Measurements from ENCODE around the gene CEP63.

CEP63 gene

DNA sequence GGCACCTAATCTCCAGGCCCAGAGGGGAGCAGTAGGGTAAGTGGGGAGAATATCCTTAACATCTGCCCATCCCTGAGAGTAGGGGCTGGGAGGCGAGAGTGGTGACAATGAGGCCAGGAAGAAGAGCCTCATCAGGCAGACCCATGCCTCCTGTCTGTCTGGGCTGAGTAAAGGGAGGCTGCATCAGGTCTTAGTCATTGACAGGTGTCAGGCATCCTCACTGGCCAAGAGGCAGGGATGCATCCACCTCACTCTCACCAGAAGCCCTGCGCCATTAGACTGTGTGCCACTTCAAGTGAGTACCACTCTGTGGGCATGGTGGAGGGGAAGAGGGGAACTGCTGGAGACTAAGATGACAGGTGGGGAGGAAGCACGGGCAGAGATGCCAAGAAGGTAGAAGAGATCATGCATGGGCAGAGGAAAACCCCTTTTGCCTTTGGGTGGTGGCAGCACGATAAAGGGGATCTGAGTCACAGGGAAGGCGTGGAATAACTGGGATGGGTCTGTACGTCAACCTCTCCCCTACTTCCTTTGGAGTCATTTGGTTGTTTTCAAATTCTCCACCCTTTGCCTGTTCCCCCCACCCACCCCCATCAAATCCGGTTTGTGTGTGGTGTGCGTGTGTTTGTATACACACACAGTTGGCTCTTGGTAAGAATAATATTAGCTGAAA, 14.2 kb upstream of the CEP63 start:
- DNase-seq: no peak

DNA sequence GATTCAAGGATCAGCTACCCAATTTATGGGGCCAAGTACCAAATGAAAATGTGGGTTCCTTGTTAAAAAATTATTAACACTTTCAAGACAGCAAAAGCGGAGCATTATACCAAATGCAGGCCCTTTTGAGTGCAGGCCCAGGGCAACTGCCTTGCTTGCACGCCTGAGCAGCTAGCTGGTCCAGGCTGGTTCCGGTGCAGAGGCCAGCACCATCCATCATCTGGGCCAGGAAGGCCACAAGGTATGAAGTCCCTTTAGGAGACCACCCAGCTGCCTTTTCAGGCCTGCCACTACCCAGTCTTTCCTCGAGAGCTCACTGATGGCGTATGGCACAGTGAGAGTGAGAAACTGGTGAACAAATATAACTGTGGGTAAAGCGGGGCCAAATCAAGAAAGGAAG, 13.0 kb upstream of the CEP63 start:
- no peak for DNase-seq

DNA sequence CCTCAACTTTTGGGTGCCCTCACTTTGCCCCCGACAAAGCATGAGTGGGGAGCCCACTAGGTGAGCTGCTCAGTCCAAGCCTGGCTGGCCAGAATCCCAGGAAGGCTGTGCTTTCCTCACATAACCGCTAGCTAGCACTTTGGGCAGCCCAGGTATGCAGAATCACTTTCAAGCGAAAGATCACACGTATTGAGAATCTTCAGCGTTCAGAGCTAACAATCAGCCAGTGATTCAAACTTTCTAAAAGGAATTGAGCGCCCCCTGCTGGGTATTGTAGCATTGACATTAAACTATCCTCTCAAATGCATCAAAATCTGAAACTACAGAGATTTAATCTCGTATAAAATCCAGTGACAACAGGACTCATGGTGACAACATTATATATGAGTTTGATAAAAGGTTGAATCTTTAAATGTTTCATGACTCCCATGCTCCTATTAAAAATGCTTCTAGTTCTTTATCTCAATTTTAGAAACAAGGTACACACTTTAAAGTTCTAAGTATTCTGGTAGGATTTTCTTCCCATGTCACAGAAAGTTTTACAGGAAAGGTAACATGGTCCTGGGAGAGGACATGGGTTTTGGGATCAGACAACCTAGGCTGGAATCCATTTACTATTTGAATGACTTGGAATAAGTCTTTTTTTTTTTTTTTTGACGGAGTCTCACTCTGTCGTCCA, 11.8 kb upstream of the CEP63 start:
- DNase-seq: peak; percentile 91

DNA sequence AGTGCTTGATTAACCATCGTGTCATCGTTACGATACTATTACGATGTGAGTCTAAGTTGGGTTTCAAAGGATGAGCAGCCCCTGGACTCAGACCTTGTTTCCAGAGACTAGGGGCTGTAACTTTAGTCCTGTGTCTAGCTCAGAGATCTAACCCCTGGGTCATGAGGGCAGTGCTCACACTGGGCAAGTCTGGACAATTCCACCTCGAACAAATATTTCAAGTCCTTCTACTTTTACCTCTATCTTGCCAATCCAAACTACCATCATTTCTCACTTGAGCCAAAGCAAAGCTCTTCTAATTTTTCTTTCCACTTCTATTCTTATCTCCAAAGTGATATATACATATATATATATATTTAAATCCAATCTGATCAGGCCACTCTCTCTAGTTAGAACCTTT, 10.9 kb upstream of the CEP63 start:
- no peak for DNase-seq

DNA sequence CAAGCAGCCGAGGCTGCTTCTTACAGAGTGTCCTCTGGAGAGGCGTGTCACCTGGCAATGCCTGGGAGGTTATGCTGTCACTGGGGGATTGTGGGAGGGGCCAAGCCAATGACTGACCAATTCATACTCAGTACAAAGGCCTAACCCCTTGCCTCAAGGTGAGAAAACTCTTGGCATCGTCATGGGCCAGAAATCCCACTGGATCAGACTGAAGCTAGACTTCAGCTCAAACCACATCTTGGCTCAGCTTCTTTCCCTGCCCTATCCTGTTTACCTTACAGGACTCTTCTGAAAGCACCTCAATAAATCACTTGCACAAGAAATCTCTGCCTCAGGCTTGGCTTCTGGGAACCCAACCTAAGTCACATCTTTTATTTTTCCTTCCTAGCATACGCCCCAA, 9.6 kb upstream of the CEP63 start:
- no peak for DNase-seq

DNA sequence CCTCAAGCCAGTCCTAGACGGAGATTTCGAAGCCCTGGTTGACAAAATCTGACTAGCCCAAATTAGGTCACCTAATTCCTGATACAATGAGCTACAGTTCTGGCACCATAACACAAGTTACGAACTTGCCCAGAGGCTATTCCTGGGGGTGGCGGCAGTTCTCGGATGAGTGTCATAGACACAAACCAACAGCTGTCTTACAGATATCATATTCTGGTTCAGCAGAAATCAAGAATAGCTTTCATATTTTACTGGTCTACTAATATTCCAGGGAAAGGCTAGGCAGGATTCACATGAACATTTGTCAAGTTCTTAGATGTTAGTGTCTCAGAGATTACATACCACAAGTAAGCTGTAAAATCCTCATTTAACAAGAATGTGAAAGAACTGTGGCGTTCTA, 8.9 kb upstream of the CEP63 start:
- no peak for DNase-seq

DNA sequence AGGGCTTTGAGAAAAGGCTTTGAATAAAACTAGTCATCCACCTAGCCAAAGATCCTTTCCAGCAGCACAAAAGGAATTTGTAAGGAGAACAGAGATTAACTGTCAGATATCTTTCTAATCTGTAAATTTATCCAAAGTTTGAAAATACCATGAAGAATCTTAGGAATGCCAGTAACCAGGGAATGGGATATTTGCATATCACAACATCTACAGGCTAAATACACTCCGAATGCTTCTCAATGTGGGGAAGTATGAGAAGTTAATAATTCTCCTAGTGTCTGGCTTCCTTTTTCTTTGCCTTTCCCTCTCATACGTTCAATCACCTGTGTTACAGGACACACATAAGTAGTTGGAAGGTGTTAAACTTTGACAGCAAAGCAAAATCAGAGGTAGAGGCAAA, 7.9 kb upstream of the CEP63 start:
- no peak for DNase-seq

DNA sequence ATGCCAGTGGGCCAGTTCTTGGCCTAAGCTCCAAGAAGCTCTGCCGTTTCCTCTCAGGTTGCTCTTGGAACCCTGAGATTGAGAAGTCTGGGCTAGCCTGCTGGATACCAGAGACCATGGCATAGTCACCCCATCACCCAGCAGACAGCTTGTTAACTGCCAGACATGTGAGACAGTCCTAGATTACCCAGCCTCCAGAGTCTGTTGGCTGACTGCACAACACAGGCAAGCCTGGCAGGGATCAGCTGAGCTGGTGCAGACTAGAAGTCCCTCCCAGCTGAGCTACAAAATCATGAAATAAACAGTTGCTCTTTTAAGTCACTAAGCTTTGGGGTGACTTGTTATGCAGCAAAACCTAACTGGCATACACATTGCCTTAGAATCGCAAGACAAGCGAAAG, 5.3 kb upstream of the CEP63 start:
- no peak for DNase-seq

DNA sequence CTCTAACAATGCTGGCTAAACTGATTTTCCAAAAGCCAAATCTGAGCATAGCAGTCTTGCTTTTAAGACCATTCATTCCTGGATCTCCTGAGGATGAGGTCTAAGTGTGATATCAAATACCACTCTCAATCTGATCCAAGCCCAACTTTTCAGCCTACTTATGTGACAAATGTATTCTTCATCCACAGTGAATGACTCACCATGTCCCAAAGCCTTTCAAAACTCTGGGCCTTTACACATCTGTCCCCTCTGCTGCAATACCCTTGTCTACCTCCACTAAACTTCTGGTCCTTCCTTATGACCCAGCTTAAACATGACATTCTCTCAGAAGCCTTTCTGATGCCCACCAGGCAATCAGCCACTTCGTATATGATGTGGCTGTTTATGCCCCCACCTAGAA, 4.7 kb upstream of the CEP63 start:
- no peak for DNase-seq

DNA sequence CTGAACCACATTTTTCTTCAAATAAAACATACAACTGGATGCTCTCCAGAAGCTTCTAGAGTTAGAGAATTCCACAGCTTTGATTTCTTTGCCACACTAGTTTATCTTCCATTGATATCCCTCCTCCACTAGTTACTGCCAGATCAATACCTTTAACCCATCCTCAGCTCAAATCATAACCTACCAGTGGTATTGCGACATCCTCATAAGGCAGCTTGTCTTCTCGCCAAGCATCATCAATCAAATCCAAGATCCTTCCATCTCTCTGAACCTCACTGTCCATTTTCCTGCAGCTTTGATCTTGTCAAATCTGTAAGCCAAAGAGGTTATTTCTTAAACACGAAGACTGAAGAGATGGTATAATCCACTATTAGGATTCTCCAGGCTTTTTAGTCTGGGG, 3.2 kb upstream of the CEP63 start:
- DNase-seq: no peak

DNA sequence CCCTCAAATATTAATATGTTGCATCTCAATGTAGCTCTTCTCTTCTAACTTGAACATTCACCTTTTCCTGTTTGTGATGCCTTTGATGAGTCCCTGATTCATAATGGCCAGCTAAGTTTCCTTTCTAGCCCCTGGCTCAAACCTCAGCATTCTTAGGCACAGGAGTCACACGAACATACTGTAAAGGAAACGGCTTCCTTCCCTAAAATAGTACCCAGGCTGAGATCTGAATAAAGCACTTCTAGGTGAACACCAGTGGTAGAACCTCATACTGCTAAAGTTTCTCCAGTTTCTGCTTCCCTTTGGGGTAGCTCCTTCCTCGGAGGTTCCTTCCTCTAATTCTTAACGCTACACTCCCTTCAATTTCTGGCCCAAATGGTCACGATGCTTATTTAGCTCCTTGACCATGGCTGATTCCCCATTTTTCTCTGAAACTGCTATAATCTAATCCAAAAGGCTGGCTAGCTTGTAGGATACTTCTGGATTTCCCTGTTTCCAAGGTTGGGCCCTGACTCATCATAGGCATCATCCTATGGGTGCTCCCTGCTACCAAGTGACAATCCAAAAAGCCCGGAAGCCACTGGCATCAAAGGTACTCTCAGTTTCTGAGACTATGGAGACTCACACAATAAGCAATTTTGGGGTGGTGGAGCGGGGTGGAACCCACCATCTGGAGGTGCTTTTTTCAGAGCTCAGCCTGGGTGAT, 2.5 kb upstream of the CEP63 start:
- DNase-seq: peak; percentile 20

DNA sequence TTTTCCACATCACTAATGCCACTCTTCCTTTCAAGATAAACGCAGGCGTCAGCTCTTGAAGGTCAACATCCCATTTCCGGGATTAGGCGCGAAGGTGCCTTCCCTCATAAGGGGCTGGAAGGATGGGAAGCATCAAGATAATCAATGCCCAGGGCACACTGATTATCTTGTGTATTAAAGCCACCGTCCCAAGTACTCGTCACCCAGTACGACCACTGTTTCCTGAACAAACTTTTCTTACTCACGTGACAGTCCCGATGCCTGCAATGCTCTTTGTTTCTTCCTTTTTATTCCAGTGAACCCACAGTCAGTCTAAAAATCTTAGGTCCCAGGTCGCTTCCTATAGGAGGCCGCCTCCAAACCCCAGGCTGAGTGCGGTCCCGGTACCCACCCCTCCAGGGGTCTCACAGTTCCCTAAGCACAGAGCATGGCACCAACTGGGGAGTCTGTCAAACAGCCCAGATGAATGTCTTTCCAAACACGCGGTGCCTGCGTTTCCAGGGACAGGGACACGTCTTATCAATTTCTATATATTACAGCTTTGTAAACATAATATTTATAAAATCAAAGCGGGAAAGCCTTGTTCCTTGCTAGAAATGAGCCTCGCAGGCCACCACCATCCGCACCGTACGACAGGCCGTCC, 661 bp upstream of the CEP63 start:
- DNase-seq: peak; percentile 65

DNA sequence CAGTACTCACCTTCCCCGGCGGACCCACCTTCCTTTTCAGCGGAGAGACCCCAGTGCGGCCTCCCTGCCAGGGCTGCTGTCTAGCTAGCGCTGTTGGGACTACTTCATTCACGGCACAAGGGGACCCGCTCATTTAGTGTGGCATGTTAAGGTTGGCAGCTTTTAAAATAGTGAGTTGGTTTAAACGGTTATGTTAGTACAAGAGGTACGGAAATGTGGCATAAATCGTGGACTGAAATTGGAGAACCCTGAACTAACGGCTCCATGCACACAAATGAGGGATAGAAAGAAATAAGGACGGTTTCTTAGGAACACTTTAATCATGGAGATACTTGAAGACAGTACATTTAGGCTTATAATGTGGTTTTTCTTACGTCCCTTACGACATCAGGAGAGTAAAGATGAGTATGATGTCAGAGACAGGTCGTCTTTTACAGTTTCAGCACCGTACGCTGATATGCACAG, 752 bp downstream of the CEP63 start:
- peak; percentile 54 for DNase-seq

DNA sequence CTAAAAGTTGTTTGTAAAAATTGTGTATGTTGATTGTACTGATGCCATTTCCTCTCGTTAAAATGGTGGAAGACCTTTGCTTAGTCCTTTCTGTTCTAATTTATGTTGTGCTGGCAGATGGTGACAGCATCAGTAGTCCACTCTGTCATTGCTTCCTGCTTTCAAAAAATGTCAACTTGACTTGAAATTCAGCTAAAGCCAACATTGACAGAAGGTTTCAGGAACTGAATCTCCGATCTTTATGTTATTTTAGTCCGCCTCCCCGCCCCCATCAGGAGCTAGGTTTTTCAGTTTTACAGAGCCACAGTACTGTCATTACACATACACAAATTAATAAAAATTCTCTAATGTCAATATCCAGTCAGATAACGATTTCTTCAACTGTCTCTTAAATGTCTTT, 1.5 kb downstream of the CEP63 start:
- DNase-seq: peak; percentile 63

DNA sequence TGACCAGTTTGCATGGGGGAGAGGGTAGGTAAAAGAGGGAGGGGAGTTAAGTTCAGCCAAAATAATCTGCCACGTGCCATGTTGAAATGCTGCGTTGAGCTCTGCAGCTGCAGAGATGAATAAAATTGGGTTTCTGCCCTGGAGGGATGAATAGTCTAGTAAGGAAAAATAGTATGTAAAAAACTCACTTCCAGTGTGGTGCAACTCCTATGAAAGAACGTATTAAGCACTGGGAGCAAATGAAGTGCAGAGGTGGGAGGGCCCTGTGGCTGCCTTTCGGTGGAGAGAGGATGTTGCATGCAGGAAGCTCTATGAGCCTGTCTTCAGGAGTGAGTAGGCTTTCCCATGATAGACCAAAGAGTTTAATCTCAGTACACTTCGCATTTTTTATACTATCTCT, 8.6 kb downstream of the CEP63 start:
- no peak for DNase-seq

DNA sequence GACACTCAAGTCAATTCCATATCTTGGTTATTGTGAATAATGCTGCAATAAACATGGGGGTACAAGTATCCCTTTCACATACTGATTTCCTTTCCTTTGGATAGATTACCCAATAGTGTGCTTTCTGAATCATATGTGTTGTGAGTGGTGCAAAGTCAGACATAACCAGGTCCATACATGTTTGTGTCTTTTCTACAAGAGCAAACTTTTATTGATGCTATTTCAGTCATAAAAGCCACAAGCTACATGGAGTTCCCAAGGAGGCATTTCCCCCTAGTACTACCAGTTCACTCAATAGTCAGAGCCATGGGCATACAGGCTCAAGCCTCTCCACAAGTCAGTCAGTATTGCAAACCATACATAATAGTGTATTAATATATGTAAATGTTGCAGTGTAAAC, 10.1 kb downstream of the CEP63 start:
- peak; percentile 25 for DNase-seq

DNA sequence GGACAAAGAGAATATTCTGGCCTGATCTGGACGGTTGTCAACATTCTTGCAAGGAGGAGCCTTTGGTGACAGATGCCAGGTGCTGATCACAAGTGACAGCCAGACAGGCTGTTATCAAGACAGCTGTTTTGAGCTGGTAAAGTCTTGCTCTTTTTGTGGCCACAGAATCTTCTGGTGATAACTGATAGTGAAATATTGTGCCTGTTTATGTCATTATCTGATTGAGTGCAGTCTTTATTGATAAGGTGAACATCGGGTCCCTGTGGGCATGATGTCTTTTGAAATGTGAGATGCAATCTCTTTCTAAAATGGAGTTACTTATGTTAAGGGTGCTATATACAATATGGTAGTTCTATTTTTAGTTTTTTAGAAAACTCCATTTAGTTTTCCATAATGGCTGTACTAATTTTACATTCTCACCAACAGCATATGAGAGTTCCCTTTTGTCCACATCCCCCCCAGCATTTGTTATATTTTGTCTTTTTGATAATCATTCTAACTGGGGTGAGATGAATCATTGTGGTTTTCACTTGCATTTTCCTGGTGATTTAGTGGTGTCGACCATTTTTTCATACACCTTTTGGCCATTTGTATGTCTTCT, 10.7 kb downstream of the CEP63 start:
- peak; percentile 92 for DNase-seq

DNA sequence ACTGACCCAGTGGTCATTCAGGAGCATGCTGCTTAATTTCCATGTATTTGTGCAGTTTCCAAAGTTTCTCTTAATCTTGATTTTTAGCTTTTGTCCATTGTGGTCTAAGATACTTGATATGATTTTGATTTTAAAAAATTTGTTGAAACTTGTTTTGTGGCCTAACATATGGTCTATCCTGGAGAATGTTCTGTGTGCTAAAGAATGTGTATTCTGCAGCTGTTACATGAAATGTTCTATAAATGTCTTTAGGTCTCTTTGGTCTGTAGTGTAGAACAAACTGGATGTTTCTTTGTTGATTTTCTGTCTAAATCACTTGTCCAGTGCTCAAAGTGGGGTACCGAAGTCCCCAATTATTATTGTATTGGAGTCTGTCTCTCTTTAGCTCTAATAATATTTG, 17.4 kb downstream of the CEP63 start:
- no peak for DNase-seq

DNA sequence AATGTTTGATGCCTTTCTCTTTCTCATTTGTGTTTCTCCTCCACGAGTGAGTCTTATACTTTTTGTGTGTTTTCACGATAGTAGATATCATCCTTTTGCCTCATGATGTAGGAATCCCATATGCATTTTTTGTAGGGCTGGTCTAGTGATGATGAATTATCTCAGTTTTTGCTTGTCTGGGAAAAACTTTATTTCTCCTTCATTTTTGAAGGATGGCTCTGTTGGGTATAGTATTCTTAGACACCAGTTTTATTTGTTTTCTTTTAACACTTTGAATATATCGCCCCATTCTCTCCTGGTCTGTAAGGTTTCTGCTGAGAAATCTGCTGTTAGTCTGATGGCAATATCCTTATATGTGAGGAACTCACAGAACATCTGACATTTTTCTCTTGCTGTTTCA, 18.3 kb downstream of the CEP63 start:
- DNase-seq: no peak

DNA sequence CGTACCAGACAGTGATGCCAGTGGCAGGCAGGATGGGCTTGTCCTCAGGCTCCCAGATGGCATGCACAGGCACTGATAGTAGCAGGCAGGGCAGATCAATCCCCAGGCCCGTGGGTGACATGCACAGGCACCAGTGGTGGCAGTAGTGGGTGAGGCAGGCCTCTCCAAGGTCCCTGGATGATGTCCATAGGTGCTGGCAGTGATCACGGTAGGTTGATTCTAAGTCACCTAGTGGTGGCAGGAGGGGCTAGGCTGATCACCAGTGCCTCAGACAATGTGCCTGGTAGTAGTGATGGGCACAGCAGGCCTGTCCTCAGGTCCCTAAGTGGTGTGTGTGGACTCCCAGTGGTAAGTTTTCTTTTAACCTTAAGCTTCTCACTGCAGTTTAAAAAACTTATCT, 19.6 kb downstream of the CEP63 start:
- peak; percentile 13 for DNase-seq

DNA sequence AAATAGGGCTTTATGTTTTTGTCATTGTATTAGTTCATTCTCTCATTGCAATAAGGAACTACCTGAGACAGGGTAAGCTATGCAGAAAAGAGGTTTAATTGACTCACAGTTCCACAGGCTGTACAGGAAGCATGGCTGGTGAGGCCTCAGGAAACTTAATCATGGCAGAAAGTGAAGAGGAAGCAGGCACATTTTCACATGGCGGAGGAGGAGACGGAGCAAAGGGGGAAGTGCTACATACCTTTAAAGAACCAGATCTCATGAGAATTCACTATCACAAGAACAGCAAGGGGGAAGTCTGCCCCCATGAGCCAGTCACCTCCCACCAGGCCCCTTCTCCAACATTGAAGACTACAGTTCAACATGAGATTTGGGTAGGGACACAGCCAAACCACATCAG, 25.6 kb downstream of the CEP63 start:
- no peak for DNase-seq

DNA sequence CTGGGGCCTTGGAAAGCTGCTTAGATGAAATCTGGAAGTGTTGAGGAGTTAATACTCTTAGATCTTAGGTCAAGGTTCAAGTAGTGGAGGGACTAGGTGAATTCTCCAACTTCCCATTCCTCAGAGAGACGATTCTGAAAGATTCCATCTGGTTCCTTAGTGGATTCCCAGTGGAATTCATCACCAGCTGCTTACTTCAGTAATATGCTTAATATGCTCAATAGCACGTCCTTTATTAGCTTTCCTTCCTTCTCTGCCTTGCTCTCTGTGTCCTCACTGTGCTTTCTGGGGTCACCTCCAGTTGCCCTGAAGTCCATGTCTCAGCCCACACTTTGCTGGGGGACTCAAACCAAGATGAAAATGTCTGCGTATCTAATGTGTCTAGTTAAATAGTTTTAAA, 31.0 kb downstream of the CEP63 start:
- no peak for DNase-seq

DNA sequence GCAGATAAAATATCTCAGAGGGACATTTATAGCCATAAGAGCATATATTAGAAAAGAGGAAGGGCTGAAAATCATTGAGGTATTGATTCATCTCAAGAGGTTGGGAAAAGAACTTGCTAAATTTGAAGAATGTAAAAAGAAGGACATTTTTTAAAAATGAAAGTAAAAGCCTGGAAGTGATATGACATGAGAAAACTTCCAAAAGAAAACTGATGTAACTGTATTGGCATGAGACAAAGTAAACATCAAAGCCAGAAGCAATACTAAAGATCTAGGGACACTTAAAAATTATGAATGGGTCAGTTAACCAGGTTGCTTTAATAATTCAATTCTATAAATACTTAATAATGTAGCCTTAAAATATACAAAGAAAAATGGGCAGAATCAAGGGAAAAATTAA, 31.9 kb downstream of the CEP63 start:
- no peak for DNase-seq

All from hematopoietic multipotent progenitor cell treated with erythropoietin and hydrocortisone succinate and interleukin-3 and kit ligand, for 4 days (in vitro differentiated cells).